ENCODE data around the gene TRMU.
"Not testable (repeated sequence)": the region's sequence is repeated elsewhere in the genome, so short reads cannot be mapped to it uniquely, and the experiment has no call there.

TRMU gene

GRCh38 chr22:46303347-46303965, 32.1 kb upstream of the TRMU start:
- no peak for DNase-seq

- DNase-seq = no peak
Observed at GRCh38 chr22:46308283-46308988, 27.1 kb upstream of the TRMU start.

- no peak for DNase-seq
Observed at GRCh38 chr22:46309526-46310085, 25.9 kb upstream of the TRMU start.

GRCh38 chr22:46312056-46312455, 23.5 kb upstream of the TRMU start:
- DNase-seq = no peak

GRCh38 chr22:46312848-46313247, 22.7 kb upstream of the TRMU start:
- not testable (repeated sequence) for DNase-seq

- DNase-seq = no peak
Observed at GRCh38 chr22:46315976-46316375, 19.5 kb upstream of the TRMU start.

GRCh38 chr22:46317646-46318045, 17.9 kb upstream of the TRMU start:
- no peak for DNase-seq

- no peak for DNase-seq
Observed at GRCh38 chr22:46318576-46318975, 16.9 kb upstream of the TRMU start.

GRCh38 chr22:46319319-46319718, 16.2 kb upstream of the TRMU start:
- DNase-seq = no peak

- no peak for DNase-seq
Observed at GRCh38 chr22:46320166-46320710, 15.3 kb upstream of the TRMU start.

- no peak for DNase-seq
Observed at GRCh38 chr22:46320716-46321386, 14.7 kb upstream of the TRMU start.

- no peak for DNase-seq
Observed at GRCh38 chr22:46322711-46323110, 12.8 kb upstream of the TRMU start.

- DNase-seq = no peak
Observed at GRCh38 chr22:46323162-46323561, 12.4 kb upstream of the TRMU start.

- DNase-seq = no peak
Observed at GRCh38 chr22:46326066-46326680, 9.3 kb upstream of the TRMU start.

- DNase-seq = no peak
Observed at GRCh38 chr22:46327691-46328465, 7.6 kb upstream of the TRMU start.

GRCh38 chr22:46328797-46329196, 6.7 kb upstream of the TRMU start:
- no peak for DNase-seq

- no peak for DNase-seq
Observed at GRCh38 chr22:46329616-46330015, 5.9 kb upstream of the TRMU start.

- no peak for DNase-seq
Observed at GRCh38 chr22:46330426-46330825, 5.1 kb upstream of the TRMU start.

- DNase-seq = no peak
Observed at GRCh38 chr22:46331496-46331895, 4.0 kb upstream of the TRMU start.

GRCh38 chr22:46336119-46337078, 885 bp downstream of the TRMU start:
- DNase-seq = no peak

- no peak for DNase-seq
Observed at GRCh38 chr22:46337870-46338269, 2.4 kb downstream of the TRMU start.

Measured in NCI-H2171 (cell line).